H1 (cell line): ENCODE results near the gene STIM1. TPM values are rescaled to one million over a fixed set of nuclear protein-coding genes. Genes with fewer than 3 reads are reported as not detected.

ENCODE experiments used
- CTCF ChIA-PET: fragments of 300-600 bp; sonication (Branson Sonifier 250); formaldehyde crosslinking; loops from one replicate; lab custom pipeline; 2021; ENCODE audit not compliant: partially characterized antibody; lab: Charles Lee
- POLR2A ChIA-PET: fragments of 300-600 bp; sonication (Branson Sonifier 250); formaldehyde crosslinking; loops from one replicate; lab custom pipeline; 2021; ENCODE audit warnings: inconsistent platforms; ENCODE audit not compliant: partially characterized antibody; lab: Charles Lee
- DNase-seq, 2 experiments: peaks; one replicate each; pipeline versions ENCODE4 v3.0.0 to v3.0.0-alpha.2; 2010 to 2022; ENCODE audit warnings: low spot score in 2 of 2, low read depth in 1 of 2, mixed read lengths in 1 of 2
- FAIRE-seq: peaks from 2 replicates; lab custom pipeline; 2011; peaks lifted over from hg19 to GRCh38; lab: Jason Lieb, UNC
- H2AFZ ChIP-seq: 2 replicates; pipeline ENCODE4 v1.8.1; 2012; ENCODE audit warnings: low read length, inconsistent platforms
- H2AK5ac ChIP-seq: 2 replicates; pipeline ENCODE4 v1.6.1; 2013; ENCODE audit warnings: low read depth, low read length
- H2BK120ac ChIP-seq: replicated peaks from 2 replicates; pipeline ENCODE3; 2013; ENCODE audit warnings: low read depth, low read length, inconsistent platforms
- H2BK12ac ChIP-seq: 2 replicates; pipeline ENCODE4 v1.6.1; 2013; ENCODE audit warnings: low read depth, low read length
- H2BK15ac ChIP-seq: 2 replicates; pipeline ENCODE4 v1.6.1; 2013; ENCODE audit warnings: low read length
- H2BK20ac ChIP-seq: 2 replicates; pipeline ENCODE4 v1.6.1; 2013; ENCODE audit warnings: low read length
- H2BK5ac ChIP-seq: 2 replicates; pipeline ENCODE4 v1.6.1; 2013; ENCODE audit warnings: low read depth, low read length
- H3K14ac ChIP-seq: 2 replicates; pipeline ENCODE4 v1.6.1; 2013; ENCODE audit warnings: inconsistent platforms; ENCODE audit not compliant: insufficient read length
- H3K18ac ChIP-seq: 2 replicates; pipeline ENCODE4 v1.6.1; 2013; ENCODE audit warnings: low read length; ENCODE audit errors: extremely low read depth
- H3K23ac ChIP-seq: 2 replicates; pipeline ENCODE4 v1.6.1; 2013; ENCODE audit warnings: inconsistent platforms; ENCODE audit not compliant: insufficient read length
- H3K23me2 ChIP-seq: 2 replicates; pipeline ENCODE4 v1.6.1; 2013; ENCODE audit warnings: low read depth, low read length
- H3K27ac ChIP-seq: 2 replicates; pipeline ENCODE4 v1.6.1; 2011; ENCODE audit warnings: low read depth, low read length, inconsistent platforms
- H3K27me3 ChIP-seq, 4 experiments: replicated peaks in 1 of 4; 1 replicate in 1 of 4; 2 replicates in 3 of 4; pipeline versions ENCODE4 v1.6.1 to v1.8.1; 2011 to 2013; ENCODE audit warnings: low read length in 3 of 4, mild to moderate bottlenecking in 3 of 4, inconsistent platforms in 2 of 4, mixed read lengths in 2 of 4, moderate library complexity in 1 of 4; ENCODE audit not compliant: control insufficient read depth in 3 of 4, insufficient read depth in 3 of 4; ENCODE audit errors: extremely low read depth in 1 of 4
- H3K36me3 ChIP-seq, 4 experiments: 2 replicates each; pipeline versions ENCODE4 v1.6.1 to v1.8.1; 2011 to 2013; ENCODE audit warnings: mild to moderate bottlenecking in 4 of 4, low read length in 3 of 4, moderate library complexity in 2 of 4, control low read depth in 1 of 4, inconsistent platforms in 1 of 4; ENCODE audit not compliant: insufficient read depth in 4 of 4, control insufficient read depth in 2 of 4
- H3K4ac ChIP-seq: replicated peaks from 2 replicates; pipeline ENCODE3; 2013; ENCODE audit warnings: low read length, low read depth, mixed read lengths, inconsistent platforms; ENCODE audit not compliant: insufficient read length
- H3K4me1 ChIP-seq, 4 experiments: replicated peaks in 1 of 4; 1 replicate in 1 of 4; 2 replicates in 3 of 4; pipeline versions ENCODE4 v1.6.1 to v1.8.1; 2011 to 2013; ENCODE audit warnings: low read length in 3 of 4, inconsistent platforms in 2 of 4, mixed read lengths in 1 of 4; ENCODE audit not compliant: insufficient read depth in 4 of 4, control insufficient read depth in 3 of 4
- H3K4me2 ChIP-seq, 2 experiments: 2 replicates each; pipeline versions ENCODE4 v1.6.1 to v1.8.1; 2011 to 2013; ENCODE audit warnings: low read depth in 2 of 2, low read length in 2 of 2, control low read depth in 1 of 2, inconsistent platforms in 1 of 2, mild to moderate bottlenecking in 1 of 2; ENCODE audit not compliant: insufficient read depth in 1 of 2
- H3K4me3 ChIP-seq, 4 experiments: fragments of 200-600, 300-600 bp in 1 of 4; sonication (generic), shearing (Covaris generic), sonication (Bioruptor Twin) in 1 of 4; 2 replicates each; pipeline versions ENCODE4 v1.5.1 to v1.8.1; 2011 to 2016; ENCODE audit warnings: low read length in 4 of 4, low read depth in 3 of 4, control low read depth in 2 of 4, inconsistent platforms in 2 of 4, mild to moderate bottlenecking in 2 of 4, mixed read lengths in 1 of 4, moderate library complexity in 1 of 4; ENCODE audit not compliant: insufficient read depth in 2 of 4; ENCODE audit errors: extremely low read depth in 1 of 4
- H3K56ac ChIP-seq: replicated peaks from 2 replicates; pipeline ENCODE3; 2013; ENCODE audit warnings: low read depth, mild to moderate bottlenecking, mixed read lengths, low read length, inconsistent platforms; ENCODE audit not compliant: insufficient read length
- H3K79me1 ChIP-seq: 2 replicates; pipeline ENCODE4 v1.6.1; 2013; ENCODE audit warnings: low read depth, low read length, control low read depth
- H3K79me2 ChIP-seq, 2 experiments: 2 replicates each; pipeline versions ENCODE4 v1.6.1 to v1.8.1; 2012 to 2013; ENCODE audit warnings: low read length in 2 of 2, mild to moderate bottlenecking in 2 of 2, inconsistent platforms in 1 of 2; ENCODE audit not compliant: insufficient read depth in 2 of 2, control insufficient read depth in 1 of 2
- H3K9ac ChIP-seq, 4 experiments: replicated peaks in 1 of 4; 1 replicate in 1 of 4; 2 replicates in 3 of 4; pipeline versions ENCODE4 v1.6.1 to v1.8.1; 2011 to 2013; ENCODE audit warnings: low read depth in 3 of 4, low read length in 3 of 4, control low read depth in 2 of 4, mild to moderate bottlenecking in 2 of 4, moderate library complexity in 2 of 4, inconsistent platforms in 1 of 4; ENCODE audit errors: extremely low read depth in 1 of 4
- H3K9me3 ChIP-seq, 2 experiments: 2 replicates each; pipeline versions ENCODE4 v1.6.1 to v1.8.1; 2012 to 2013; ENCODE audit warnings: mild to moderate bottlenecking in 2 of 2, moderate library complexity in 2 of 2, control low read depth in 1 of 2, inconsistent platforms in 1 of 2, low read depth in 1 of 2, low read length in 1 of 2, mixed read lengths in 1 of 2; ENCODE audit not compliant: insufficient read depth in 2 of 2
- H4K20me1 ChIP-seq, 2 experiments: replicated peaks in 1 of 2; 2 replicates each; pipeline versions ENCODE3 to v1.8.1; 2011 to 2013; ENCODE audit warnings: inconsistent platforms in 2 of 2, low read length in 2 of 2, mild to moderate bottlenecking in 1 of 2; ENCODE audit not compliant: insufficient read depth in 2 of 2, control insufficient read depth in 1 of 2
- H4K5ac ChIP-seq: 2 replicates; pipeline ENCODE4 v1.6.1; 2013; ENCODE audit warnings: low read length, low read depth, mixed read lengths, inconsistent platforms; ENCODE audit not compliant: insufficient read length
- H4K8ac ChIP-seq: 2 replicates; pipeline ENCODE4 v1.8.0; 2013; ENCODE audit warnings: mild to moderate bottlenecking, moderate library complexity, low read length, inconsistent platforms; ENCODE audit not compliant: insufficient read depth; ENCODE audit errors: extremely low read depth
- H4K91ac ChIP-seq: replicated peaks from 2 replicates; pipeline ENCODE3; 2013; ENCODE audit warnings: low read length, mixed read lengths, inconsistent platforms; ENCODE audit not compliant: insufficient read length
- EZH2 ChIP-seq: fragments of 200-600 bp; sonication (generic); IDR thresholded peaks from 2 replicates; pipeline ENCODE4 v1.7.1; 2012; ENCODE audit warnings: low read depth, mild to moderate bottlenecking, moderate library complexity, low read length, inconsistent platforms; ENCODE audit not compliant: severe bottlenecking
- GABPA ChIP-seq: IDR thresholded peaks from 2 replicates; pipeline ENCODE4 v1.6.1; 2011; ENCODE audit warnings: mild to moderate bottlenecking, low read length, moderate library complexity, borderline replicate concordance; ENCODE audit not compliant: insufficient read depth
- GTF2F1 ChIP-seq: IDR thresholded peaks from 2 replicates; pipeline ENCODE4 v1.6.1; 2012; ENCODE audit warnings: low read depth, low read length, improper control_type of control experiment, borderline replicate concordance
- NANOG ChIP-seq: IDR thresholded peaks from 2 replicates; pipeline ENCODE4 v1.6.1; 2011; ENCODE audit warnings: low read length, low read depth, mild to moderate bottlenecking, inconsistent platforms; ENCODE audit not compliant: insufficient read depth, poor library complexity, severe bottlenecking
- POLR2A ChIP-seq, 2 experiments: IDR thresholded peaks; 1 replicate in 1 of 2; 2 replicates in 1 of 2; pipeline ENCODE4 v1.6.1; 2011; ENCODE audit warnings: low read depth in 2 of 2, low read length in 2 of 2, mild to moderate bottlenecking in 2 of 2; ENCODE audit errors: control extremely low read depth in 1 of 2
- RXRA ChIP-seq: IDR thresholded peaks from 2 replicates; pipeline ENCODE4 v1.6.1; 2011; ENCODE audit warnings: low read depth, mild to moderate bottlenecking, low read length, moderate library complexity; ENCODE audit not compliant: insufficient read depth
- TAF1 ChIP-seq: IDR thresholded peaks from 2 replicates; pipeline ENCODE4 v1.6.1; 2011; ENCODE audit warnings: mild to moderate bottlenecking, low read depth, low read length
- TBP ChIP-seq: IDR thresholded peaks from 2 replicates; pipeline ENCODE4 v1.6.1; 2011; ENCODE audit warnings: low read depth, low read length, improper control_type of control experiment
- YY1 ChIP-seq: IDR thresholded peaks from 2 replicates; pipeline ENCODE4 v1.6.1; 2011; ENCODE audit warnings: low read depth, mild to moderate bottlenecking, low read length
- WGBS, 2 experiments: shearing (Covaris generic) in 1 of 2; methylation state at CpG; one replicate each; pipeline versions ENCODE4 v1.1.6 to v1.1.7; 2013 to 2015; ENCODE audit warnings: low lambda C conversion rate in 2 of 2, mixed read lengths in 2 of 2, inconsistent platforms in 1 of 2, low coverage in 1 of 2, missing lambda C conversion rate in 1 of 2; ENCODE audit not compliant: insufficient replicate concordance in 2 of 2, insufficient coverage in 1 of 2, insufficient read length in 1 of 2; ENCODE audit errors: extremely low coverage in 1 of 2, missing lambda C conversion rate in 1 of 2; 5-methylcytosine and 5-hydroxymethylcytosine counted together
- polyA plus RNA-seq, 7 experiments: library from polyadenylated mRNA; depleted of rRNA in 3 of 7; stranded (reverse) in 5 of 7; unstranded in 2 of 7; fragments of >200 nt in 5 of 7; fragments of 200-250 nt in 2 of 7; gene quantifications; 1 replicate in 5 of 7; 2 replicates in 1 of 7; 4 replicates in 1 of 7; pipeline versions ENCODE4 v1.2.1 to v1.2.3, GENCODE V29; 2011 to 2013; ENCODE audit warnings: missing spikeins in 2 of 7, mixed read lengths in 2 of 7
- total RNA-seq: library from RNA; stranded (reverse); fragmentation: NEBNext Ultra II Directional; extraction: Animal tissue kit (Norgen Biotek cat#: 25700); gene quantifications from 2 replicates; pipeline ENCODE4 v1.2.1, GENCODE V29; 2021

STIM1 gene
- total and polyA plus RNA-seq, 2 of the 8 experiments (the other 6 are each of a cell fraction or from before 2014, with no cell fraction given), result 11.1 to 12.2 TPM

- no peak overlapping the region for H4K91ac ChIP-seq
- no peak overlapping the region for H3K14ac ChIP-seq
- FAIRE-seq (no peak), DNase-seq (no peak)
- no peak overlapping the region for H3K4me3 ChIP-seq
- no peaks in the 10 kb centered on the region for H3K27me3 ChIP-seq
- no peak overlapping the region for H2BK15ac ChIP-seq
- H3K4ac ChIP-seq, result no peak overlapping the region
- no peak overlapping the region for H2AFZ ChIP-seq
- H2BK120ac ChIP-seq, result no peak overlapping the region
- no peak overlapping the region for H4K8ac ChIP-seq
- CTCF ChIA-PET, result interaction anchor here (0.6 to 1.1 kb wide), 2 partner anchors 117 to 1345 kb away, joined by 3 to 4 read pairs; no protein-coding TSS in a partner anchor
- no peak overlapping the region for H2BK12ac ChIP-seq
- no peak overlapping the region for H3K9ac ChIP-seq
- no peak overlapping the region for H4K5ac ChIP-seq
- no peaks in the 10 kb centered on the region for H3K23me2 ChIP-seq
- no peak overlapping the region for H3K27ac ChIP-seq
- TF ChIP-seq EZH2 (no peak), RXRA (no peak), TAF1 (no peak), YY1 (no peak), GABPA (no peak), TBP (no peak), NANOG (no peak), GTF2F1 (no peak), POLR2A (IDR thresholded peaks at IDR 0.05; ENCODE audit: control extremely low read depth in 1 of 2, low read depth in 2 of 2, low read length in 2 of 2) (no peak)
- TF ChIP-seq, all 59 proteins: peak for 0
- POLR2A ChIA-PET, result no interaction called here
- H3K4me1 ChIP-seq, result peaks cover 0 to 3% (median 1%) of the 10 kb centered on the region in 4 experiments; a peak in 4 of 7 replicates
- no peak overlapping the region for H3K18ac ChIP-seq
- no peak overlapping the region for H3K23ac ChIP-seq
- H3K4me2 ChIP-seq, result no peak overlapping the region
- WGBS, 2 experiments, result 85% methylated on average over 2 of the region's 2 CpGs; no CpG with 5 or more reads in 1 of the 2 experiments
- H2AK5ac ChIP-seq, result no peak overlapping the region
- no peaks in the 10 kb centered on the region for H3K79me1 ChIP-seq
- H2BK5ac ChIP-seq, result no peak overlapping the region
- no peak overlapping the region for H3K56ac ChIP-seq
- no peaks in the 10 kb centered on the region for H3K79me2 ChIP-seq
- H3K36me3 ChIP-seq, result no peaks in the 10 kb centered on the region
- no peaks in the 10 kb centered on the region for H4K20me1 ChIP-seq
- H2BK20ac ChIP-seq, result no peak overlapping the region
- H3K9me3 ChIP-seq, result no peaks in the 10 kb centered on the region
These were observed 100.6 kb downstream of the STIM1 start for GRCh38 chr11:3956038-3956437.
